Esophagus muscularis mucosa (tissue), 4 donors: ENCODE results near the gene NGRN. TPM values are rescaled to one million over a fixed set of nuclear protein-coding genes. Genes with fewer than 3 reads are reported as not detected.
A peak's percentile ranks its signal among the peaks of the same experiment; 100 is the strongest.

Experiments used
- DNase-seq: peaks from one replicate; pipeline ENCODE4 v3.0.0-alpha.2; 2017; ENCODE audit errors: extremely low spot score
- H3K27ac ChIP-seq, 4 donors: fragments of 200-600 bp; sonication (generic); replicated peaks in 1 of 4; 1 replicate in 3 of 4; 2 replicates in 1 of 4; pipeline ENCODE4 v1.5.1; 2016 to 2019; ENCODE audit warnings: mild to moderate bottlenecking in 1 of 4
- H3K27me3 ChIP-seq, 4 donors: fragments of 200-600 bp; sonication (generic); one replicate each; pipeline versions ENCODE4 v1.5.1 to v1.6.0; 2016 to 2019
- H3K36me3 ChIP-seq, 4 donors: fragments of 200-600 bp; sonication (generic); one replicate each; pipeline ENCODE4 v1.5.1; 2016 to 2019
- H3K4me1 ChIP-seq, 4 donors: fragments of 200-600 bp; sonication (generic); one replicate each; pipeline ENCODE4 v1.5.1; 2016 to 2019
- H3K4me3 ChIP-seq, 4 donors: fragments of 200-600 bp; sonication (generic); 1 replicate in 2 of 4; 2 replicates in 2 of 4; pipeline ENCODE4 v1.5.1; 2016 to 2019; ENCODE audit warnings: mild to moderate bottlenecking in 4 of 4, moderate library complexity in 1 of 4
- H3K9me3 ChIP-seq, 4 donors: fragments of 200-600 bp; sonication (generic); 1 replicate in 3 of 4; 2 replicates in 1 of 4; pipeline ENCODE4 v1.5.1; 2016 to 2019
- EP300 ChIP-seq: sonication (generic); formaldehyde crosslinking; IDR thresholded peaks from one replicate; pipeline ENCODE4 v1.6.1; 2017; ENCODE audit warnings: antibody characterized with exemption
- POLR2A ChIP-seq: fragments of 450-650 bp; IDR thresholded peaks from one replicate; pipeline ENCODE4 v1.6.1; 2017; ENCODE audit warnings: antibody characterized with exemption, moderate library complexity, mild to moderate bottlenecking, low read depth
- POLR2AphosphoS5 ChIP-seq, 2 donors: sonication (generic); formaldehyde crosslinking; IDR thresholded peaks; one replicate each; pipeline ENCODE4 v1.6.1; 2017; ENCODE audit warnings: antibody characterized with exemption in 2 of 2
- WGBS: methylation state at CpG from one replicate; pipeline ENCODE4 v1.1.5; 2018; 5-methylcytosine and 5-hydroxymethylcytosine counted together
- intact Hi-C: fragments of 100-400 bp; cut with DNase I; formaldehyde crosslinking; loops from one replicate; pipeline ENCODE4 v1.15.1; 2023
- total RNA-seq, 4 donors: library from RNA; depleted of rRNA; stranded (reverse); fragments of >200 nt; gene quantifications; one replicate each; pipeline versions ENCODE4 v1.1.0 to v1.2.1, GENCODE V29; 2016
- TF ChIP-seq, protein P1 (sequence below), 3 experiments: fragments of 200-600 bp in 2 of 3; fragments of 450-650 bp in 1 of 3; sonication (generic) in 2 of 3; IDR thresholded peaks; one replicate each; pipeline ENCODE4 v1.5.1; 2017 to 2019; ENCODE audit warnings: antibody characterized with exemption in 3 of 3, mild to moderate bottlenecking in 2 of 3, moderate library complexity in 1 of 3

The NGRN gene
- total RNA-seq, 4 donors from 2014 or later = 140 to 166 (median 154) TPM

DNA sequence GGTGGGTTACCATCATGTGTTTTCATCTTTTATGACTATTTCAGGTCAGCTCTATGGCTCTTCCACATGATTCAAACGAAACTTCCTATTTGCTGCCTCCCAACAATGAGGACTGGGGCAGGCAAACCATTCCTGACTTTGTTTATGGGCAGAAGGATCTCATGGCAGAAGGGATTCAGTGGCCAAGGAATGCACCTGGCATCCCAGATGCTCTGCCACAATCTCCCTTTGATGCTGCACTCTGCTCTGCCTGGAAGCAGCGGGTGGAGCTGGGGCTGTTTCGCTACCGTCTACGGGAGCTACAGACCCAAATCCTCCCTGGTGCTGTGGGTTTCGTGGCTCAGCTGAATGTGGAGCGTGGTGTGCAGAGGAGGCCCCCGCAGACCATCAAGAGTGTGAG is 24.6 kb upstream of the NGRN start:
- no peak for DNase-seq
- Histone ChIP-seq H3K27me3 (no peaks in the 10 kb centered on the region), H3K36me3 (peaks cover 4 to 57% (median 42%) of the 10 kb centered on the region in 4 donors), H3K4me1 (peaks cover 0 to 2% (median 0%) of the 10 kb centered on the region in 4 donors), H3K4me3 (no peak overlapping the region), H3K27ac (no peak overlapping the region), H3K9me3 (no peaks in the 10 kb centered on the region)
- 89% methylated on average over 1 of the region's 8 CpGs for WGBS
- TF ChIP-seq, protein P1, sequence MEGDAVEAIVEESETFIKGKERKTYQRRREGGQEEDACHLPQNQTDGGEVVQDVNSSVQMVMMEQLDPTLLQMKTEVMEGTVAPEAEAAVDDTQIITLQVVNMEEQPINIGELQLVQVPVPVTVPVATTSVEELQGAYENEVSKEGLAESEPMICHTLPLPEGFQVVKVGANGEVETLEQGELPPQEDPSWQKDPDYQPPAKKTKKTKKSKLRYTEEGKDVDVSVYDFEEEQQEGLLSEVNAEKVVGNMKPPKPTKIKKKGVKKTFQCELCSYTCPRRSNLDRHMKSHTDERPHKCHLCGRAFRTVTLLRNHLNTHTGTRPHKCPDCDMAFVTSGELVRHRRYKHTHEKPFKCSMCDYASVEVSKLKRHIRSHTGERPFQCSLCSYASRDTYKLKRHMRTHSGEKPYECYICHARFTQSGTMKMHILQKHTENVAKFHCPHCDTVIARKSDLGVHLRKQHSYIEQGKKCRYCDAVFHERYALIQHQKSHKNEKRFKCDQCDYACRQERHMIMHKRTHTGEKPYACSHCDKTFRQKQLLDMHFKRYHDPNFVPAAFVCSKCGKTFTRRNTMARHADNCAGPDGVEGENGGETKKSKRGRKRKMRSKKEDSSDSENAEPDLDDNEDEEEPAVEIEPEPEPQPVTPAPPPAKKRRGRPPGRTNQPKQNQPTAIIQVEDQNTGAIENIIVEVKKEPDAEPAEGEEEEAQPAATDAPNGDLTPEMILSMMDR (IDR thresholded peaks at IDR 0.05) = no peak
- TF ChIP-seq EP300 = no peak
- TF ChIP-seq POLR2AphosphoS5 (IDR thresholded peaks at IDR 0.05) = no peak
- no peak for TF ChIP-seq POLR2A
- intact Hi-C loops = no loop called here

DNA sequence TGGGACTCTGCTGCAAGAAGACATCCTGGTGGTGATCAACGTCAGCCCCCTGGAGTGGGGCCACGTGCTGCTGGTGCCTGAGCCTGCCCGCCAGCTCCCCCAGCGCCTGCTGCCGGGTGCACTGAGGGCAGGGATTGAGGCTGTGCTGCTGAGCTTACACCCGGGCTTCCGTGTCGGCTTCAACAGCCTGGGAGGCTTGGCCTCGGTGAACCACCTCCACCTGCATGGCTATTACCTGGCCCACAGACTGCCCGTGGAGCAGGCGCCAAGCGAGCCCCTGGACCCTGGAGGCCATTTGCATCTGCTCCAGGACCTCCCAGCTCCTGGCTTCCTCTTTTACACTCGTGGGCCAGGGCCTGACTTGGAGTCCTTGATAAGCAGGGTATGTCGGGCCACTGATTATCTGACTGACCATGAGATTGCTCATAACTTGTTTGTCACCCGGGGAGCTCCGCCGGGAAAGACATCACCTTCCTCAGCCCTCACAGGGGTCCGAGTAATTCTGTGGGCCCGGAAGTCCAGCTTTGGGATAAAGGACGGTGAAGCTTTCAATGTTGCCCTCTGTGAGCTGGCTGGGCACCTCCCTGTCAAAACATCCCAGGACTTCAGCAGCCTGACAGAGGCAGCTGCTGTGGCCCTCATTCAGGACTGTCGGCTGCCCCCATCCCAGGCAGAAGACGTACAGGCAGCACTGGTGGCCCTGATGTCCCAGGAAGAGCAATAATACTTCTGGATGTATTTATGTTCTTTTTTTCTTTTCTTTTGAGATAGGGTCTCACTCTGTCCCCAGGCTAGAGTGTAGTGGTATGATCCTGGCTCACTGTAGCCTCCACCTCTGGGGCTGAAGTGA is 23.9 kb upstream of the NGRN start:
- no peak overlapping the region for H3K27ac ChIP-seq
- H3K36me3 ChIP-seq = peaks cover 4 to 50% (median 35%) of the 10 kb centered on the region in 4 donors
- intact Hi-C loops = no loop called here
- 90% methylated on average over 10 of the region's 22 CpGs for WGBS
- no peaks in the 10 kb centered on the region for H3K27me3 ChIP-seq
- TF ChIP-seq, protein P1 (IDR thresholded peaks at IDR 0.05) = no peak
- no peak for TF ChIP-seq POLR2AphosphoS5 (IDR thresholded peaks at IDR 0.05)
- TF ChIP-seq POLR2A = no peak
- TF ChIP-seq EP300 = no peak
- H3K4me1 ChIP-seq = peaks cover 0 to 2% (median 0%) of the 10 kb centered on the region in 4 donors
- H3K9me3 ChIP-seq = no peaks in the 10 kb centered on the region
- no peak overlapping the region for H3K4me3 ChIP-seq
- DNase-seq = no peak

DNA sequence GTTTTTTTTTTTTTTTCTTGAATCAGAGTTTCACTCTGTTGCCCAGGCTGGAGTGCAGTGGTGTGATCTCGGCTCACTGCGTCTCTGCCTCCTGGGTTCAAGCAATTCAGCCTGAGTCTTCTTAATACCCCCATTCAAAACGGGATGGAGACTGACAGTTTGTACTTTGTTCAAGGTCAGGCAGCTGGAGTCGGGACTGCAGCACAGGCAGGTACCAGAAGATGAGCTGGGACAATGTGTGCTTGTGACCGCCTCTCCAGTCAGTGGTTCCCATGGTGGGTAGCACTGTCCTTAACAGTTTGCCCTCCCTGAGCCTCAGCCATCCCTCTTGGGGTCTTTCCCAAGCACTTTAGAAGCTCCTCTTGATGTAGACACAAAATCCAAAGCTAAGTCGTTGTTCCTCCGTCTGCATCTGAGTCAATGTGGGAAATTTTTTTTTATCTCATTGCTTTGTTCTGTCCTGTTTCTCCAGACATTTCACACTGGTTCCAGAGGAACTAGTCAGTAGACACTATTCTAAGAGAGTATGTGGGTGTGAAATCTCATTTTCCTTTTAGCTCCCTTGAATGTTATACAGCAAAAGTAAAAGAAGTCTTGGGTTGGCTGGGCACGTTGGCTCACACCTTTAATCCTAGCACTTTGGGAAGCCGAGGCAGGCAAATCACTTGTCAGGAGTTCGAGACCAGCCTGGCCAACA is 21.4 kb upstream of the NGRN start:
- H3K9me3 ChIP-seq = no peaks in the 10 kb centered on the region
- peaks cover 4 to 28% (median 17%) of the 10 kb centered on the region in 4 donors for H3K36me3 ChIP-seq
- H3K27me3 ChIP-seq = no peaks in the 10 kb centered on the region
- H3K4me3 ChIP-seq = no peak overlapping the region
- H3K27ac ChIP-seq = no peak overlapping the region
- intact Hi-C loops = no loop called here
- DNase-seq = no peak
- peaks cover 4 to 6% (median 5%) of the 10 kb centered on the region in 4 donors for H3K4me1 ChIP-seq
- no peak for TF ChIP-seq EP300
- TF ChIP-seq POLR2AphosphoS5 (IDR thresholded peaks at IDR 0.05) = no peak
- TF ChIP-seq, protein P1 (IDR thresholded peaks at IDR 0.05) = no peak
- no peak for TF ChIP-seq POLR2A
- WGBS = 90% methylated on average over 9 of the region's 10 CpGs

DNA sequence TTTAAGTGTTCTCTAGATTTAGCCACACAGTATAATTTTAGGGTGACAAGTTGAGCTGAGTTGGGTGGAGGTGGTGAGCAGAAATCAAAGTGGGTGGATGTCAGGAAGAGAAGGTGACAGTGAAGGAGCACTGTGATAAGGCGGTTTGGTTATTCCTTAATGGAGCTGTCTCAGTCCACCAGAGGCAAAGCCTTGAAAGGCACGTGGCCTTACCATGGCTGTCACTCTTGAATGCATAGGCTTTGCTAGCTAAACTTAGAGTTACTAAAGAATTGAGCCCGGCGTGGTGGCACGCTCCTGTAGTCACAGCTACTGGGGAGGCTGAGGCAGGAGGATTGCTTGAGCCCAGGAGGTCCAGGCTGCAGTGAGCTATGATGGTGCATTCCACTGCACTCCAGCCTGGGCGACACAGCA is 16.7 kb upstream of the NGRN start:
- H3K4me1 ChIP-seq = peaks cover 11 to 17% (median 16%) of the 10 kb centered on the region in 4 donors
- H3K27me3 ChIP-seq = no peaks in the 10 kb centered on the region
- intact Hi-C loops = no loop called here
- peak overlapping the region; percentile 10 to 63 (median 40) for H3K27ac ChIP-seq
- no peaks in the 10 kb centered on the region for H3K36me3 ChIP-seq
- peak overlapping the region; percentile 57 to 76 (median 62) for H3K4me3 ChIP-seq
- TF ChIP-seq POLR2A (no peak), POLR2AphosphoS5 (IDR thresholded peaks at IDR 0.05) (no peak), EP300 (no peak)
- TF ChIP-seq, protein P1 (IDR thresholded peaks at IDR 0.05) = no peak
- no peak for DNase-seq
- no peaks in the 10 kb centered on the region for H3K9me3 ChIP-seq
- 68% methylated on average over 6 of the region's 6 CpGs for WGBS
